IPS-NIHi11 (cell line): ENCODE results near the gene LAMA3.

Experiments
- DNase-seq: peaks from one replicate; pipeline ENCODE4 v3.0.0; 2012; ENCODE audit warnings: mixed read lengths, low spot score

LAMA3 gene

GRCh38 chr18:23852236-23853045, 163.2 kb downstream of the LAMA3 start:
- no peak for DNase-seq

GRCh38 chr18:23853448-23854195, 164.4 kb downstream of the LAMA3 start:
- DNase-seq, result no peak

GRCh38 chr18:23855721-23856120, 166.5 kb downstream of the LAMA3 start:
- DNase-seq, result no peak

GRCh38 chr18:23856466-23857163, 167.4 kb downstream of the LAMA3 start:
- no peak for DNase-seq

- DNase-seq, result no peak
Observed at GRCh38 chr18:23857164-23857552, 167.9 kb downstream of the LAMA3 start.

GRCh38 chr18:23857756-23858155, 168.5 kb downstream of the LAMA3 start:
- no peak for DNase-seq

GRCh38 chr18:23859466-23860336, 170.4 kb downstream of the LAMA3 start:
- no peak for DNase-seq

GRCh38 chr18:23861326-23861725, 172.1 kb downstream of the LAMA3 start:
- DNase-seq, result no peak

GRCh38 chr18:23861805-23862470, 172.7 kb downstream of the LAMA3 start:
- no peak for DNase-seq

GRCh38 chr18:23864624-23865023, 175.4 kb downstream of the LAMA3 start:
- DNase-seq, result no peak

GRCh38 chr18:23867006-23867405, 177.8 kb downstream of the LAMA3 start:
- no peak for DNase-seq

GRCh38 chr18:23868136-23868785, 179.0 kb downstream of the LAMA3 start:
- no peak for DNase-seq

GRCh38 chr18:23870676-23871380, 181.6 kb downstream of the LAMA3 start:
- no peak for DNase-seq

- no peak for DNase-seq
Observed at GRCh38 chr18:23871410-23871809, 182.2 kb downstream of the LAMA3 start.

- peak; percentile 41 for DNase-seq
Observed at GRCh38 chr18:23872701-23873550, 183.7 kb downstream of the LAMA3 start.

GRCh38 chr18:23875966-23876895, 187.0 kb downstream of the LAMA3 start:
- DNase-seq, result no peak

GRCh38 chr18:23876921-23877320, 187.7 kb downstream of the LAMA3 start:
- no peak for DNase-seq

- DNase-seq, result no peak
Observed at GRCh38 chr18:23877371-23877770, 188.1 kb downstream of the LAMA3 start.
